Astrocyte of the cerebellum (primary cell): ENCODE results near the gene SLAMF7.

Experiments
- DNase-seq: peaks from one replicate; pipeline ENCODE4 v3.0.0-alpha.2; 2011; ENCODE audit warnings: low read depth
- H3K4me3 ChIP-seq: 2 replicates; pipeline ENCODE4 v1.5.1; 2011; ENCODE audit warnings: mild to moderate bottlenecking, low read depth, low read length, moderate library complexity
- in situ Hi-C: cut with HindIII; loops from 2 replicates; pipeline ENCODE4 v1.10.0; 2017; ENCODE audit warnings: low sequenced_read_pairs
- TF ChIP-seq, protein P1 (sequence below): IDR thresholded peaks from 2 replicates; pipeline ENCODE4 v1.5.1; 2012; ENCODE audit warnings: low read length, low read depth, moderate library complexity, mild to moderate bottlenecking; ENCODE audit errors: missing control alignments

SLAMF7 gene

GRCh38 chr1:160720356-160721085 lies 18.5 kb upstream of the SLAMF7 start:
- TF ChIP-seq, protein P1, sequence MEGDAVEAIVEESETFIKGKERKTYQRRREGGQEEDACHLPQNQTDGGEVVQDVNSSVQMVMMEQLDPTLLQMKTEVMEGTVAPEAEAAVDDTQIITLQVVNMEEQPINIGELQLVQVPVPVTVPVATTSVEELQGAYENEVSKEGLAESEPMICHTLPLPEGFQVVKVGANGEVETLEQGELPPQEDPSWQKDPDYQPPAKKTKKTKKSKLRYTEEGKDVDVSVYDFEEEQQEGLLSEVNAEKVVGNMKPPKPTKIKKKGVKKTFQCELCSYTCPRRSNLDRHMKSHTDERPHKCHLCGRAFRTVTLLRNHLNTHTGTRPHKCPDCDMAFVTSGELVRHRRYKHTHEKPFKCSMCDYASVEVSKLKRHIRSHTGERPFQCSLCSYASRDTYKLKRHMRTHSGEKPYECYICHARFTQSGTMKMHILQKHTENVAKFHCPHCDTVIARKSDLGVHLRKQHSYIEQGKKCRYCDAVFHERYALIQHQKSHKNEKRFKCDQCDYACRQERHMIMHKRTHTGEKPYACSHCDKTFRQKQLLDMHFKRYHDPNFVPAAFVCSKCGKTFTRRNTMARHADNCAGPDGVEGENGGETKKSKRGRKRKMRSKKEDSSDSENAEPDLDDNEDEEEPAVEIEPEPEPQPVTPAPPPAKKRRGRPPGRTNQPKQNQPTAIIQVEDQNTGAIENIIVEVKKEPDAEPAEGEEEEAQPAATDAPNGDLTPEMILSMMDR: no peak
- no peak overlapping the region for H3K4me3 ChIP-seq
- in situ Hi-C loops: no loop called here
- no peak for DNase-seq

GRCh38 chr1:160721473-160721872 lies 17.6 kb upstream of the SLAMF7 start:
- TF ChIP-seq, protein P1: no peak
- in situ Hi-C loops: no loop called here

DNA sequence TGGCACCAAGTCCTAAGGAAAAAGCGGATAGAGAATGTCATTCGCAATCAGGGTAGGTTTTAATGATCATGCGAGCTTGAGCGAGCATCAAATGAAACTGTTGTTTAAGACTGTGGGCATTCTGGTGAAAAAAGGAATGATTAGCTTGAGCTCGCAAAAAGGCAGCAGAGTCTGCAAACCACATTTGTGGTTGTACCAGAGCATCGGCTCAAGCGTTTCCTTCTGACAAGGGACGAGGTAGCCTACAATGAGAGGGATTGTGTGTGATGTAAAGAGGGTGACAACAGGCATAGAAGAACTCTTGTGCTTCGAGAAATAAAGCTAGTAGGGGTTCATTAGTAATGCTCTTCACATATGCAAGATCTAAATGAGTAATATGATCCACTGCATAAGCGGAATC lies 16.3 kb upstream of the SLAMF7 start:
- TF ChIP-seq, protein P1: no peak
- no peak for DNase-seq

More at GRCh38 chr1:160721473-160721872, 17.6 kb upstream of the SLAMF7 start:
- no peak for DNase-seq
- no peak overlapping the region for H3K4me3 ChIP-seq

GRCh38 chr1:160723332-160723731 lies 15.7 kb upstream of the SLAMF7 start:
- in situ Hi-C loops: no loop called here
- DNase-seq: no peak
- TF ChIP-seq, protein P1: no peak
- H3K4me3 ChIP-seq: no peak overlapping the region

More for the DNA sequence above, 16.3 kb upstream of the SLAMF7 start:
- no peak overlapping the region for H3K4me3 ChIP-seq
- in situ Hi-C loops: no loop called here

GRCh38 chr1:160724465-160725242 lies 14.4 kb upstream of the SLAMF7 start:
- TF ChIP-seq, protein P1: no peak
- H3K4me3 ChIP-seq: no peak overlapping the region
- in situ Hi-C loops: no loop called here
- no peak for DNase-seq

DNA sequence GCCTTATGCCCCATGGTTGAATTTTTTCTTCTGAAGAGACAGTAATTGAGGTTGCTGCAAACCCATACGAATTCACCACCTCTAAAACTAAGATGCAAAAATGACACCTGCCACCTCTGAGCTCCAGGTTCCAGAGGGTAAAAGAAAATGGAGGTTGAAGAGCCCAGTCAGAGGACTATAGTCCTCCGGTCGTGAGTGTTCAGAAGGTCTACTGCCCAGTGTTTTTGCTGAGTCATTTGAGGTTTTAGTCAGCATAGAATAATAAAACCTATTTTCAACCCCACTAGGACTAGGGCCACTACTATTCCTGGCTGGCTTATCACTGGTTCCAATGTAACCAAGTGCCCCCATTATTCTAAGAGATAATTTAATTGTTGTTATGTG lies 12.9 kb upstream of the SLAMF7 start:
- no peak overlapping the region for H3K4me3 ChIP-seq
- TF ChIP-seq, protein P1: no peak
- DNase-seq: no peak
- in situ Hi-C loops: no loop called here
